Measurements from ENCODE around the gene ADCY2.

GRCh38 chr5:7347377-7347776 is 48.6 kb upstream of the ADCY2 start:
- TF ChIP-seq CTCF (conservative IDR thresholded peaks at IDR 0.05; ENCODE audit: low read depth in 2 of 2) (no peak), ZNF331 (CRISPR knock-in tag; IDR thresholded peaks at IDR 0.05; ENCODE audit: low read depth) (no peak), CREB1 (CRISPR knock-in tag; IDR thresholded peaks at IDR 0.05; ENCODE audit: low read depth) (no peak), POLR2AphosphoS5 (IDR thresholded peaks at IDR 0.05; ENCODE audit: low read depth) (no peak), REST (IDR thresholded peaks at IDR 0.05; ENCODE audit: unreplicated experiment) (no peak), EZH2 (IDR thresholded peaks at IDR 0.05; ENCODE audit: low read depth, unreplicated experiment) (no peak), EZH2phosphoT487 (IDR thresholded peaks at IDR 0.05; ENCODE audit: unreplicated experiment) (no peak), STAT1 (IDR thresholded peaks at IDR 0.05; ENCODE audit: unreplicated experiment) (no peak)

All from GM23338 (cell line).